Omental fat pad (tissue), 4 donors: Measurements from ENCODE around the gene DST. TPM values are rescaled to one million over a fixed set of nuclear protein-coding genes. Genes with fewer than 3 reads are reported as not detected.

Source experiments
- ATAC-seq: fragments of 150-250 bp; one replicate; pipeline ENCODE4 v1.9.1; 2016; ENCODE audit warnings: mild to moderate bottlenecking, moderate library complexity; ENCODE audit not compliant: low FRiP score
- DNase-seq: peaks from one replicate; pipeline ENCODE4 v3.0.0-alpha.2; 2019; ENCODE audit warnings: low spot score
- CTCF ChIP-seq, 3 donors: fragments of 450-650 bp; IDR thresholded peaks; one replicate each; pipeline ENCODE4 v1.5.1; 2016 to 2017; ENCODE audit warnings: antibody characterized with exemption in 3 of 3, mild to moderate bottlenecking in 3 of 3, moderate library complexity in 2 of 3
- total RNA-seq, 4 donors: library from RNA; depleted of rRNA; stranded (reverse); fragments of >200 nt; gene quantifications; one replicate each; pipeline ENCODE4 v1.1.0, GENCODE V29; 2016

DST gene
- total RNA-seq, 4 donors from 2014 or later, result 126 to 371 (median 160) TPM

DNA sequence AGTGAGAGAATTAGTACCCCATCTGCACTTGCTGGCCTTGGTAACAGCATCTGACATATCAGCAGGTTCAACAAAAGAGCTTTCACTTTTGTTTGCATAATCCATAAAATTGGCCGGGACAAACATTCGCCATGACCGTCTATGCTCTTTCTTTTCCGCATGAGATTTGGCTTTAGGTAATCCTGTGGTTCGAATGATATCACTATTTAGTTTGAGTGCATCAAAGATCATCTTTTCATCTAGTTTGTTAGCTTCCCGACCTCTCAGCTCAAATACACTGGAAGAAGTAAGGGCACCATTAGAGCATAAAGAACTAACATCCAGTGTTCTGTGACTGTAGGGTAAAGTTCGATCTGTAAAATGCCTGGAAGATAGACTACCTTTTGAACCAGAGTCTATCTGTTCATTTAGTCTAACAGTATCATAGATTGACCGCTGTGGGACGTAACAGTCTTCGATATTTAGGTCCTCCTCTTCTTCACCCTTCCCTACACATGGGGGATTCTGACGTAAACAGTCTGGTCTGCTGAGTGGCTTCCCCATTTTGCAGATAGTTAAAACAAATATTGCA is 101.6 kb downstream of the DST start:
- no peak for ATAC-seq
- TF ChIP-seq CTCF (IDR thresholded peaks at IDR 0.05), result no peak
- DNase-seq, result no peak

DNA sequence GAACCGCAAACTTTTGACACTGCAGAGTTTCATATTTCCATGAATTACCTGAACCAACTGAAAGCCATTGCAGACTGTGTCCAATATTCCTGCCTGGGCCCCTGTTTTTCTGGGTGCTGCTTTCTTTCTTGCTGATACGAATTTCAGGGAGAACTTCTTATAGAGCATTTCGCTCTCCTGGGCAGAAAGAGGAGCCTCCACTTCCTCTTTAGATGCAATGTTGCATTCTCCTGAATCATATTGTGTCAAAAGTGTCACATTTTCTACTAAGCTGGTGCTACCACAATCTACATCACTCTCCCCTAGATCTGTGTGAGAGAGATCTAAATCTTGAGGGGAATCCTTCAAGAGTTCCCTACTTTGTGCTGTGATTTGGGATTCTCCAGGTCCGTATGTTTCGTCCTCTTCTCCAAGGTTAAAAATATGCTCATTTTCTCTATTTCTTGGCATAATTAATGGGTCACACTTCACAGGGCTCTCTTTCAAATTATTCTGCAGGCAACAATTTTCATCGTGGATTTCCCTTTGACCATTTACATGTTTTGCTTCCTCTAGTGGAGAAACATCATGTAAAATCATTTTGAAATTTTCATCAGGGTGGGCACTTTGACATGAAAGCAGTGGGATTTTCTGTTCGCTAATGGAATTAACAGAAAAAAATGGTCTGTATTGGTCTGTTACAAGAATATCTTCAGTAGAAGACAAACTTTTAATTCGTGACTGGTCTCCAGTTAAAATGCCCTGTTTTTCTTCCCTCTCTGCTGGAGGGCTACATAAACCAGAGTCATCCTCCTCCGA is 102.3 kb downstream of the DST start:
- TF ChIP-seq CTCF (IDR thresholded peaks at IDR 0.05), result no peak
- no peak for DNase-seq
- no peak for ATAC-seq

DNA sequence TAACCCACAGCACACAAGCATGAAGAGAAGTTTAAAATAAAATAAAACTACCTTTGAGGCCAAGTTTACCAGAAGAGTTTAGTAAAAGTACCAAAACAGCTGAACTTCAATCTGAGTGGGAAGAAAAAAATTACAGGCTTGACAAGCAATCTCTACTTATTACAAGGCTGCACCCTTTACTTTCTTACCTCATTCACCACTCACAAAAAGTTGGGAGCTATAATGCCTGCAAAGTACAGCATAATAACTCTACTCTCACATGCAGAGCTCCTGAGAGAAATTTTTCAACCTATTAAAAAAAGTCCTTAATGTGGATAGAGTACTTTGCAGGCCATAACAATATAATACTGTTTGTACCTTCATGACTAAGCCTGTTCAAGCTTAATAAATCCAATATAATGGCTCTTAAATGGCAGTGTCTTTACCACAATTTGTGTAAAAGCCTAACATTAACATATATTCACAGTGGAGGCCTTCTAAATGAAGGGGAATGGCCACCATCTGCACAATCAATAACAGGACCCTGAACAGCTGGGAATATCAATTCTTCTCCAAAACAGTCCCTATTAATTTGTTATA is 103.1 kb downstream of the DST start:
- TF ChIP-seq CTCF (IDR thresholded peaks at IDR 0.05), result no peak
- ATAC-seq (no peak), DNase-seq (no peak)

DNA sequence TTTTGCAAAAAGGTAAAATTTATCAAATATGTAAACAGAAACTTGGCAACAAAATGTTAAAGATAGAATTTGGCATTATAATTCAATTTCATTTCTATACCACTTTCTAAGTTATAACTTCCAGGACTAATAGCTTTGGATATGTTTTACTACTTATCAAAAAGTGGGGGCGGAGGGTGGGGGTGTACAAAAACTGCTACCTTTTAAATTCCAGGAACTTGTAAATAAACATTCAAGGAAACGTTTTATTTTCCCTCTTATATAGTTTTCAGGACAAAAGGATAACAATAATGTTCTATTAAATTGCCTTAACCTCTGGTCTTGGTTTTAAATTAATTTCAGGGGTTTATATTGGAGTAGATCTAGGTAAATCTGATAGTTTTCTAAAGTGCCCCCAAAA is 103.8 kb downstream of the DST start:
- TF ChIP-seq CTCF (IDR thresholded peaks at IDR 0.05), result no peak
- DNase-seq, result no peak
- no peak for ATAC-seq

DNA sequence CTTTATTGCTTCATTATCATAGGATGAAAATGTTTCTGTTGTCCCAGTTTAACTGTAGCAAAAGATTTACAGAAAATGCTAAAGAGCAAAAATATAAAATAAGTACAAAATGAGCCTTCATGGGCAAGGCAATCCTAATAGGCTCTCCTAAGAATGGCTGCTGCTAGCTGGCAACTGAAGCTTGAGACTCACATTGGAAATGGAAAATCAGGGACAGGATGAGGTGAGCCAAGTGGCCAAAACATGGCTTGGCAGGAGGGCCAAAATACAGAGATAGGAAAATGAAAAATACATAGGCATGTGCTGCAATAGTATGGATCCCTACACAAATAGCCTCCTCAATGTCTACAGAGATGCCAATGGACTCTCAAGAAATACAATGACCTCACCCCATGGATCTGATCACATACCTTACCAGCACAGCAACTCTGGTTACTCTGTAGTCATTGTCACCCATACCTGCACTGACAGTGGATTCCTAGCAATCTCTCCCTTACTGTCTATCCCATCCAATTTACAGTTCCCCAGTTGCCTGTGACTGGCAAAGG is 105.4 kb downstream of the DST start:
- no peak for TF ChIP-seq CTCF (IDR thresholded peaks at IDR 0.05)
- DNase-seq (no peak), ATAC-seq (no peak)

DNA sequence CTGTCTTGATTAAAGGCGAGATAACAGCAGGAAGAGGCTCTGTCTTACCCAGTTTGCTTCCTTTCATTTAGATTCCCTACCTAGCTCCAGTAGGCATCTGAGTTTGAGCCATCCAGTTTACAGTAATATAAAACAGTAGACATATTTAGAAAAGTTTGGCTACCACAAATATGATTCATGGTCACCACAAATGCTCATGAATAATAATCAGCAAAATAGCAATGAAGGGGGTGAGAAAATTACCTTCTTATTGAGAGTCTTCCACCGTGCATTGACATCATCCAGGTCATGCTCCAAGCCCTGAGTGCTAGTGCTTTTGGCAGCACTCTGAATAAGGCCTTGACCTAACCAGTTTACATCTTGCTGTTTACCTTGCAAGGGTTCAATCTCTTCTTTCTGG is 106.2 kb downstream of the DST start:
- TF ChIP-seq CTCF (IDR thresholded peaks at IDR 0.05), result no peak
- ATAC-seq (no peak), DNase-seq (no peak)
